GM19035 (cell line): Measurements from ENCODE around the gene MED26.
"Not testable (repeated sequence)": the region's sequence is repeated elsewhere in the genome, so short reads cannot be mapped to it uniquely, and the experiment has no call there.

Source experiments
- ATAC-seq: cut with Tn5 transposase; IDR thresholded peaks from one replicate; pipeline ENCODE4 v1.9.1; 2021; ENCODE audit not compliant: unreplicated experiment

The MED26 gene

DNA sequence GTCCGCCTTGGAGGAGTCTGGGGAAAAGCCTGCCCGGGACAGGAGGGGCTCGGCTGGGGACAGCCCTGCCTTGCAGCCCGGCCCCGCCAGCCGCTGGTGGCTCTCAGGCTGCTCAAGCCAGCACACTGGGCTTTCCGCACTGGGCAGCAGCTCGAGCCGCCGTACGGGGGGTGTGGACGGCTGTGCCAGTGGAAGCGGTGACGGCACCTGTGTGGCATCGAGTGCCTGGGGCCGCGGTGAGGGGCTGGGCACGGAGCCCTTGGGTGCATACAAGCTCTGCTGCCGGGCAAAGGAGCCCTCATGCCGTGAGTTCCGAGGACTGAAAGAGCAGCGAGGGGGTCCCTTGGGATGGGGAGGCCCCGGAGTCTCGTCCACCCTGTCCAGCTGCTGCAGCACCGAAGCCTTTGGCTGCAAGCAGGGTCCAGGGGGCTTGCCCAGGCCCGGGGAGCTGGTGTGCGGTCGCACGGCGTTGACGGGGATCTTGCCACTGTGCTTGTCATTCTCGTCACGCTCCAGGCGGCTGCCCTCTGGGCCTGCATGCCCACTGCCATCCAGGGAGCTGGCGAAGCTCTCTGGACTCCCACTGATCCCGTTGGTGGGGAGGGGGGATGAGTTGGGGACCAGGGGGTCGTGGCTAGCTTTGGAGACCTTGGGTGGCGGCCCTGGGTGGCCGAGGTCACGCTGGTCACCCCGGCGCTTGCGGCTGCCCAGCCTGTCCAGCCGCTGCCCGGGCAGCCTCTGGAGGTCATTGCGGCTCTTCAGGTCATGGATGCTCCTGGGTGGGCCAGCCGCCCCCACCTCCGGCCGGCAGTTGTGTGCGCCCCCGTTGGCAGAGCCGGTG is 51.1 kb downstream of the MED26 start:
- ATAC-seq = no peak

DNA sequence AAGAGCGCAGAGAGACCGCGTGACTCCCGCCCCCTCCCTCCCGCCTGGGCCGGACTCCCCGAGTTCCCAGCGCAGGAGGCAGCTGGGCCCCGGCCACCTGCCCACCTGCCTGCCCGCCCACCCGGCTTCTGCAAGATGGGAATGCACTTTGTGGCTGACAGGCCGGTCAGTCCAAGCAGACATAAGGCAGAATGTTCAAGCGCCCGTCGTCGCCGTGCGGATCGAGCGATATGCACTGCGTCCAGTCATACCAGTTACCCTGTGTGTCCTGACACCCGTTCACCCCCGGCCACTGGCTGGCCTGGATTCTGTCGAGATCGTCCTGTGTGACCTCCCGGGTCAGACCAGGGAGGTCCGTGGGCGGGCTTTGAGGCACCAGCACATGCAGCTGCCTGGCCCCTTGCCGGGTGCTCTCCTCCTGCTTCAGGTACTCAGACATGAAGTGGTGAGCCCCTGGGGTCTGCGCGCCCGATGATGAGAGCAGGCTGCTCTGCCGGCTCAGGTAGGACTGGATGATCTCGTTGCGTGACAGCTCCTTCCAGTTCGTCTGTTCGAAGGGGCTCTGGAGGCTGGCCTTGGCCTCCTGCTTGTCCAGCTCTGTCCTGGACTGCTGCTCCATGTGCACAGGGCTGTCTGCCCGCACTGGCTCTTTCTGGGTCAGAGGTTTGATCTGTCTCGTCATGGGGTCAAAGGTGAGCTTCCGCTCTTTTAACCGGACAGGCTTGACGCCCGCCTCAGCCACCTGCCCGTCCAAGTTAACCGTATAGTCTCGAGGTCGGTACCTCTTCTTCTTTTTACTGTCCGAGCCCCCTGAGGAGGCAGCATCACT is 51.9 kb downstream of the MED26 start:
- no peak for ATAC-seq

DNA sequence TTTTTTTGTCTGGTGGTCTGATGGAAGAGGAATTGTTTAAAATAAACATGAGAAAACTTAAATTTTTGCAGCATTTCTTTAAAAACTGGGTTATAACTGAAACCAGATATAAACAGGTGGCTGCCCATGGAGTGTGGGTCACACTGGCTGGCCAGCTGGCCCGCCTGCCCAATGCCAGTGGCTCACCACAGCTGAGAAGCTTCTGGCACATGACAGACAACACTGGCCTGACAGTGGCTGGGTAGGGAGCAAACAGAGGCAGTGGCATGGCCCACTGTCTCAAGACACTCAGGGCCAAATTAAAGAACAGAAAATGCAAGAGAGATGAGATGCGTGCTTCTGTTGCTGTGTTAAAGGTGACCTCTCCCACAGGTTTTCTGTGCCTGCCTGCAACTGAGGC is 52.7 kb downstream of the MED26 start:
- ATAC-seq = no peak

DNA sequence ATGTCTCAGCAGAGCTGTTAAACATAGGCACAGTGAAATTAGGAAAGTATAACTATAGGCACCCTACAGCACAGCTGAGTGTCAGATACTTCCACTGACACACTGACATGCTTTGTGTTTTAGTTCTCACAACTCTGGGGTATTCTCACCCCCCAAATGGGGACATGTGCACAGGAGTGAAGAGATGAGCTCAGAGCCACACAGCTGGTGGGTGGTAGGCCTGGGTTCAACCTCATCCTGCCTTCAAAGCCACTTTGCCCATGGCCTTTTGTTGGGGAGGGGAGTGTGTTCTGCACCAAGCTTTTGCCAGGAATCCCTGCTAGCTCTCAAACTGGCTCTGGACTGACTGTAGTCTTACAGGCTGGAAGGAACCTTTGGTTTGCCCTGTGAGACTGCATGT is 54.1 kb downstream of the MED26 start:
- ATAC-seq = no peak

DNA sequence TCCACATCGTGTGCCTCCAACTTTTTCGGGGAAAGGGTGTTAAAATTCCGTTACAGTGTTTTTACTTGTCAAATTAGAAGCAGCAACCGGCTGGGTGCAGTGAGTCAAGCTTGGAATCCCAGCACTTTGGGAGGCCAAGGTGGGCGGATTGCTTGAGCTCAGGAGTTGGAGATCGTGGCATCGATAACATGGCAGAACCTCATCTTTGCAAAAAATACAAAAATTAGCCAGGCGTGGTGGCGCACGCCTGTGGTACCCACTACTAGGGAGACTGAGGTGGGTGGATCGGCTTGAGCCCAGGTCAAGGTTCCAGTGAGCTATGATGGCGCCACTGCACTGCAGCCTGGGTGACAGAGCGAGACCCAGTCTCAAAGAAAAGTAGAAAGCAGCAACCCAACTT is 54.7 kb downstream of the MED26 start:
- ATAC-seq = no peak

DNA sequence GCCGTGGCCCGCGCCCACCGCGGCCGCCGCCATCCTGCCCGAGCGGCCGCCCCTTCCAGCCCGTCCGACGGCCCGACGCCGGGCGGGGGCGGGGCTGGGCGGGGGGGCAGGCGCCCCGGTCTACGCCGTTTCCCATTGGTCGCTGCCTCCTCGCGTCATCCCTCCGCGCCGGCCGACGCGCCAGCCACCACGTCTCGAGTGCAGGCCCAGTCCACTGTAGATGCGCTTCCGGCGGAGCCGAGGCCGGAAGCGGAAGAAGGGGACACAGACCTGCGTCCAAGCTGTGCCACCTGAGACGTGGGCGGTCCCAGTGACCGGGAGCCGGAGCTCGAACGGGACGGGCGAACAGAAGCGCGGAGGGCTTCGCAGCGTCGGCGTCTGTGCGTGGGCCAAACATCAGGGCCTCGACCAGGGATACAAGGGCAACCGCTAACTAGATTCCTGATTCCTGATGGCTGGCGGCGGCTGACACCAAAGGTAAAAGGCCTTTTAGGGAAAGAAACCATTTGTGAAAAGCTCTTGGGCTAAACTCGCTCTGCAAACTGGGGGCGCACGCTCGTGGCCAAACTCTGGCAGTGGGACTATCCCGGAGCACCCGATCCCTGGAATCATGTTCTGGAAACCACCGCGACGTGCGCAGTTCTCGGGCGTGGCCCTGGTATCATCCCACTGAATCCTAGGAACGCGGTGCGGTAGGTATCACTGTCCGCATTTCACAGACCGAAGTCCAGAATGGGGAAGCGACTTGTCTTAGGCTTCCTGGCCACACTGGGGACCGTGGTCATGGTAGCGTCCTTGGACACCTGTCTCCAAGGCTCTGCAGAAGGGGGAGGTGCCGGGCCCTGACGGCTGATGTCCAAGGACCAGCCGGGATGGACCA is 55.4 kb downstream of the MED26 start, which contains the start of gene SLC35E1:
Gene SLC35E1, minus strand, starts transcription at position 84 of the 880 bp plus-strand sequence. Its CDS starts 51 bp downstream, at position 33.
- peak; percentile 82 for ATAC-seq

DNA sequence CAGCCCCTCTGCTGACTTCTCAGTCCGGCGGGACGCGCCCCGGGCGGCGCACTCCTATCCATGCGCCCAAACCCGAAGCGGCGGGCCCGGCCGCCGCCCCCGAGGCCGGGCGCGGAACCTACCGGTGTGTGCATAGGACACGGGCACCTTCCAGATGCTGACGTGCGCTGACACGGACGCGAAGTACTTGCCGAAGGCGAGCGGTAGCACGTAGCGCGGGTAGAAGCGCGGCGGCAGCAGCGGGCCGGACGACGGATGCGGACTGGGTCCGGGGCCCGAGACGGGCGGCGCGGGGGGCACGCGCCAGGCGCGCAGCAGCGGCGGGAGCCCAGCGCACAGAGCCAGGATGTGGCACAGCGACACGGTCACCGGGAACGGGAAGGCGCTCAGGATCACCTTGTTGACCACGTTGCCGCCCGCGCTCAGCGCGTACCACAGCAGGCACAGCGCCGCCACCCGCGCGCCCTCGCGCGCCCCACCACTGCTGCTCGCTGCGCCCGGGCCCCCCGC is 56.1 kb downstream of the MED26 start:
- ATAC-seq = peak; percentile 37

DNA sequence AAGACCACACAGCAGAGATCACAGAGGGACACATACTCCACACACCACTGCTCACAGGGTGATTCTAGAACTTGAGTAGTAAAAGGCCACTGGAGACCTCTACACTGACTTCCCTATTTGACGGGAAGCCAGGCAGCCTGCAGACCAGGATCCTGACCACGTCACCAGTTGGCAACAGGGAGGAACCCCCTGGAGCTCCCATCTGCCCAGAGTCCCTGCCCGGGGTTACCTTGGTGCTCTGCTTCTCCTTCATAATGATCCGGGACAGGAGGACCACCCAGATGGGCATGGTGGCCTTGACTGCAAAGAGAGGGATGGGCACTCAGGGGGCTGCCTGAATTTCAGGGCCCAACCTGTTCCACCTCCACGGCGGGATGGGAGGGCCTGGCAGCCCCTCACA is 56.7 kb downstream of the MED26 start:
- ATAC-seq = no peak

DNA sequence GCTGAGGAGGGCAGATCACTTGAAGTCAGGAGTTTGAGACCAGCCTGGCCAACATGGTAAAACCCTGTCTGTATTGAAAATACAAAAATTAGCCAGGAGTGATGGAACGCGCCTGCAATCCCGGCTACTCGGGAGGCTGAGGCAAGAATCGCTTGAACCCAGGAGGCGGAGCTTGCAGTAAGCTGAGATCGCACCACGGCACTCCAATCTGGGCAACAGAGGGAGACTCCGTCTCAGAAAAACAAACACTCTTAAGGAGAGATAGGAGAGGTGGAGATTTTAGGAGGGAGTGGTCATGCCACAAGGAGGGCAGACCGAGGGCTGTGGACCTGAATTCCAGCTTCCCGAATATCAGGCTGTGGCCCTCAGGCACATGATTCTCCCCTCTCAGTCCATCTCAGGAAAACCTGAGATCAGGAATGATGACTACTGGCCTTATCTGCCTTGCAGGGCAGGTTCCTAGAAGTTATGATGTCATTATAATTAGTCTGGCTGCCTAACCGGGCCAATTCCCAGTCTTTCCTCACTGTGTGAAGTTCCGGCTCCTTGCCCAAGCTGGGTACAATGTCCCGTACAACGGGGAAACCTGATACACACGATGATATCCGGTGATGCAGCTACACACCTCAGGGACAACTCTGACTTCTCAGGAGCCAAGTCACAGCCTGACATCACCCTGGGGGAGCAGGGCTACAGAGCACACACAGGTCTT is 58.2 kb downstream of the MED26 start:
- ATAC-seq = no peak

DNA sequence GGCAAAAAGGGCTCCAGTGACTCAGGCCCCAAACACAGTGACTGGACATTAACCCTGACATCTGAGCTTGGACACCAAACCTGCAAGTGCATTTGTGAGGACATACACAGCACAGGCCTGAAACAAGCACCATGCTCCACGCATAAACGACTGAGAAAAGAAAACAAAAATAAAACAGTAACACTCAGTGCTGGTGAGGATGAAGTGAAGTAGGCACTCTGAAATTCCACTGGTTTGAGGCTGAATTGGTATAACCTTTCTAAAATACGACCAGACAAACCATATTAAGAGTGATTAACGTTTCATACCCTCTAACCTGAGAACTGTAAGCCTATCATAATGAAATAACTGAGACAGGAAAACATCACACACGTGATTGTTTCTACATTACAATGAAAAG is 61.3 kb downstream of the MED26 start:
- no peak for ATAC-seq

DNA sequence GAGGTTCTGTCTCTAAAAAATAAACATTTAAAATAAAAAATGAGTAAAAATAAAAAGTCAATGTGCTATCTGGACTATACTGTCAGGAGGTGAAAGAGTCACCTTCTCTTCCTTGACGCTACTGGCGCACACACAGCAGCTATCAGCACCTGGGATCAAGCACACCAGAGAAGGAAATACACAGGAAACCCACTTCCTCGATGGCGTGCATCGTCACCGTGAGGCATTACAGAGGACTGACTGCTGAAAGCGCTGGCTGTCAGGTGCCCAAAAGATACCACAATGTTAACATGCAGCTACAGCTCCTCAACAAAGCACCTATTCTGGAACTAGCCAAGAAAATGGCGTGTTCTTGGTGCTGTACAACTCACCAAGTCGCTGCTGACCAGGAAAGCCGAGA is 61.8 kb downstream of the MED26 start:
- no peak for ATAC-seq

DNA sequence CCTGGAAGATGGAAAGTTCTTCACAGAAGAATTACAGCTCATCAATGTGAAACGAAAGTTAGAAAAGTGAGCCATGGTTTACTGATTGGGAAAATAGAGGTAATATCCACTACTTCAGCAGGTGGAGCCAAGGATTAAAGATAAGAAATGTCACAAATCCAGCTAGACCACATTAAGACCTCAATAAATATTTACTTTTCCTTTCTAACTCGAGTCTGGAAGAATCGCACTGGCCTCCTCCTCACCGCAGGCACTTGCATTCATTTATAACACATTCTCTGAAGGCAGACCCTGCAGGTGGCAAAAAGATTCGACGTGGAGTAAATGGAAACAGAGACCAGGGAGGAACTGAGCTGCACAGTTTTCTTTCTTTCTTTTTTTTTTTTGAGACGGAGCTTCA is 63.2 kb downstream of the MED26 start:
- ATAC-seq = no peak

DNA sequence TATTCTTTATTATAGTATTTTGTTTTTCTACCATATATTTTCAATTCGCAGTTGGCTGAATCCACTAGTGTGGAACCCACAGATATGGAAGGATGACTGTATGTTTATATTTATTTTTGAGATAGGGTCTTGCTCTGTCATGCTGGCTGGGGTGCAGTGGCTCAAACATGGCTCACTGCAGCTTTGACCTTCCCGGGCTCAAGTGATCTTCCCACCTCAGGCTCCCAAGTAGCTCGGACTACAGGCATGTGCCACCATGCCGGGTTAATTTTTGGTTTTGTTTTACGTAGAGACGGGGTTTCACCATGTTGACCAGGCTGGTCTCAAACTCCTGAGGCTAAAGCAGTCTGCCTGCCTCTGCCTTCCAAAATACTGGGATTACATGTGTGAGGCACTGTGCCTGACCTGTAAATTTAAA is 65.4 kb downstream of the MED26 start:
- ATAC-seq = no peak

DNA sequence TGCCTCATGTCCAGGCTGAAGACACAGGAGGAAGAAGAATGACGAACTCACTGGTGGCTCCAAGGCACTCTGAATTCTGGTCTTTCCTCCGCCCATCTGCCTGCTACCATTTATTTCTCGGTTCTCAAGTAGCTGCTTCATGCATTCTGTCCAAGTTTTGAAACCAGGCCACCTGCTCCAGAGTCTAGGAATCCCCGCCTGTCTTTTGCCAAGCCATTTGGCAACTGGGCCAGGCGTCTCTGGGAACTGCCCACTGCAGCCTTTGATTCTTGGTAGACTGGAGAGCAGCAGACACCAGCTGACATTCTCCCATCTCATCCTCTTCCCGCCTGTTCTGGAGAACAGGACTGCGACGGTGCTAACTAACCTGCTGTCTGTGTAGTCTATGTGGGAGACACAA is 66.6 kb downstream of the MED26 start:
- no peak for ATAC-seq

DNA sequence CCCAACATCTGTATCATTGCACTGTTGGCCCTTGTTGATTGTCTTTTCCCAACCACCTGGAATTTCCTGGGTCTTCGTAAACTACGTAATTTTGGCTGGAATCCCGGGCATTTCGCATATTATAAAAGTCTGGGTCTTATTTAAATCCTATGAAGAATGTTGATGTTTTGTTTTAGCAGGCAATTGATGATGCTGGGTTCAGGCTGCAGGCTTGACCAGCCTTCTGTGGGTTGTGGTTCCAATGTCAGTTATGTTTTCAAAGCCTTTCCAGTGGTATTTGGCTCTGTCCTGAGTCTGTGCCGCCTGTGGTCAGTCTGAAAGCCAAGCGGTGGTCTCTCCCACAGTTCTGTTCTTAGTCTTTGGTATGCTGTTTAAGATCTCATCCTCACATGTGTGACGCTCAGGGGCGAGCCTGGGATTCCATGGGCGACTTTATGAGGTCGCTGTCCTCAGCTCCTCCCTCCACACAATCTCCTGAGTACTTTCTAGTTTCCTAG is 68.2 kb downstream of the MED26 start:
- no peak for ATAC-seq

DNA sequence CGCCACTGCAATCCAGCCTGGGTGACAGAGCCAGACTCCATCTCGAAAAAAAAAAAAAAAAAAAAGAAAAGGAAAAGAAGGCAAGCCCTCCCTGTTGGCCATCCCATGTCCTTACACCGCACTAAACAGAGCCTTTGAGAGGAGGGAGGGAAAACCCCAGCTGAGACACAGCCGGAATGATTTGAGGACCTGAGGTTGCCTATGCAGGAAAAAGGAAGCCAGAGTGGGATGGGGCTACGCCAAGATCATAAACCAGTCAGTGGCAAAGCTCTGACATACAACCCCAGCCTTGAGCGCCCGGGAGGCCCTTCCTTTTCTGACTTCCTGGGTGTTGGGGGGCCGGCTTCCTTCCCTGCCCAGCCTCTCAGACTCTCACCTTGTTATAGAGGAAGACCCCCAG is 73.2 kb downstream of the MED26 start:
- ATAC-seq = no peak

DNA sequence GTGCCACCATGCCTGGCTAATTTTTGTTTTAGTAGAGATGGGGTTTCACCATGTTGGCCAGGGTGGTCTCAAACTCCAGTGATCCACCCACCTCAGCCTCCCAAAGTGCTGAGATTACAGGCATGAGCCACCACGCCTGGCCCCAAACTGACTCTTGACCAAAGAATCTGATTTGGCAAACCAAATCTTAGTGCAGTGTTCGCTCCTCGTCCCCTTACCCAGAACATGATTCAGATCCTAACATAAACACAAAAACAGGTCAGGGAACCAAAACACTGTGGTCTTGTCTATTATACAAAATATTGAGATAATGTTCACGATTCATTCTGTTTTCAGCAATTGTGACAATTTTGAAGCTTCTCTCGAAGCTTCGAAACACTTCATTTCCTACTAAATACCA is 76.1 kb downstream of the MED26 start:
- not testable (repeated sequence) for ATAC-seq

DNA sequence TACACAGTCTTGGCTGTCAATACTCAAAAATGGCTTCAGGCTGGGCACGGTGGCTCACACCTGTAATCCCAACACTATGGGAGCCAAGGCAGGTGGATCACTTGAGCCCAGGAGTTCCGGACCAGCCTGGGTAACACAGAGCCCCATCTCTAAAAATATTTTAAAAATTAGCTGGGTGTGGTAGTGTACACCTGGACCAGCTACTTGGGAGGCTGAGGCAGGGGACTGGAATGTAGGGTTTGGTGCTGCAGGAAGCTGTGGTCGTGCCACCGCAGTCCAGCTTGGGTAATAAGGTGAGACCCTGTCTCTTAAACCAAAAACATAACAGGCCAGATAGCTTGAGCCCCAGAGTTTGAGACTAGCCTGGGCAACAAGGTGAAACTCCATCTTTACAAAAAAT is 79.0 kb downstream of the MED26 start:
- ATAC-seq = no peak

DNA sequence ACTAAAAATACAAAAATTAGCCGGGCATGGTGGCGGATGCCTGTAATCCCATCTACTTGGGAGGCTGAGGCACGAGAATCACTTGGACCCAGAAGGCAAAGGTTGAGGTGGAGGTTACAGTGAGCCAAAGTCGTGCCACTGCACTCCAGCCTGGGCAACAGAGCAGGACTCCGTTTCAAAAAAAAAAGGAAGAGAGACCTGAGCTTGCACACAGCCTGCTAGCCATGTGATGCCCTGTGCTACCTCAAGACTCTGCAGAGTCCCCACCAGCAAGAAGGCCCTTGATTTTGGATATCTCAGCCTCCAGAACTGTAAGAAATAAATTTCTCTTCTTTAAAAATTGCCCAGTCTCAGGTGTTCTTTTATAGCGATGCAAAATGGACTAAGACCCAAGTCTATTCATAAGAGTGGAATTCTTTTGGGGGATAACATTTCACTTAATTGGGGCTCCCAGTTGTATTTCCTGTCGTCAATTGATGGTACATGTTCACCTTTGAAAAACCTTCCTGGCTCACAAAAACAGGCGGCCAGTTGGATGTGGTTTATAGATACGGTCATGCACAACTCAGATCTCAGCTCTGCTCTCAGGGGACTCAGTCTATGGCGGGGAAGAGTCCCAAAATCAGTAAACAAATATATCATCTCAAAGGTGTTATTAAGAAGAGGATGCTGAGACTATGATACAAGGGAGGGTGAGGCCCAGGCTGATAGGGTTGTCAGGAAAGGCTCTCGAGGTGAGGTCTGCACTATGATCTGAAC is 83.4 kb downstream of the MED26 start:
- ATAC-seq = no peak
